ENCODE measurements around the gene ZMYM4.
"Not testable (repeated sequence)": the region's sequence is repeated elsewhere in the genome, so short reads cannot be mapped to it uniquely, and the experiment has no call there.

ZMYM4 gene

DNA sequence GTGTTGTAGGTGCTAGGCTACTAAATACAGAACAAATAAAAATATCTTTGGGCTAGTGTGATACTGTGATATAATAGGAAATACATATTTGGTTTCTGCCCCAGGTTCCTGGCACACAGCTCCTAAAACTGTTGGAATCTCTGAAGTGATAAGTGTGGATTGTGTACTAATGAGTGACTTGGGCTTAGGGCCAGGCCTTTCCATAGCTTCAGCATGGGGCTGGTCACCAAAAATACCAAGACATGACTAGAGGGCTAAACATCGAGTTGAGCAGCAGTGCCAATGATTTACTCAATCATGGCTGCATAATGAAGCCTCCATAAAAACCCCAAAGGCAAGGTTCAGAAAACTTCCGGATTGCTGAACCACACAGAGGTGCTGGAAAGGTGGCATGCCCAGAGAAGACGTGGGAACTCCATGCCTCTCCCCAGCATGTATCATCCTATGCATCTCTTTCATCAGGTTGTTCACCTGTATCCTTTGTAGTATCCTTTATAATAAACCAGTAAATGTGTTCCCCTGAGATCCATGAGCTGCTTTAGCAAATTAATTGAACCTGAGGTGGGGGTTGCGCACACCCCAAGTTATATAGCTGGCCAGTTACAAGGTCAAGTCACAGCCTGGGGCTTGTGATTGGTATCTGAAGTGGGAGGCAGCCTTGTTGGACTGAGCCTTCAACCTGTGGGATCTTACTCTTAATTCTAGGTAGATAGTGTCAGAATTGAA lies 51.6 kb downstream of the ZMYM4 start:
- H3K9me3 ChIP-seq (ENCODE audit: control insufficient read depth in 2 of 2, low read length in 2 of 2): no peaks in the 10 kb centered on the region
- H3K4me1 ChIP-seq (ENCODE audit: control insufficient read depth in 2 of 2, insufficient read depth in 2 of 2, low read length in 2 of 2): no peaks in the 10 kb centered on the region
- no peak overlapping the region for H3K27ac ChIP-seq (ENCODE audit: low read depth in 2 of 2, low read length in 2 of 2)
- H3K9ac ChIP-seq (ENCODE audit: low read depth in 1 of 2, low read length in 2 of 2): no peak overlapping the region
- H3K27me3 ChIP-seq (ENCODE audit: control insufficient read depth in 2 of 2, insufficient read depth in 2 of 2, low read length in 2 of 2): no peaks in the 10 kb centered on the region
- H3K4me3 ChIP-seq (ENCODE audit: low read length in 2 of 2): no peak overlapping the region
- no peaks in the 10 kb centered on the region for H3K36me3 ChIP-seq (ENCODE audit: control insufficient read depth in 2 of 2, insufficient read depth in 2 of 2, low read length in 2 of 2)

DNA sequence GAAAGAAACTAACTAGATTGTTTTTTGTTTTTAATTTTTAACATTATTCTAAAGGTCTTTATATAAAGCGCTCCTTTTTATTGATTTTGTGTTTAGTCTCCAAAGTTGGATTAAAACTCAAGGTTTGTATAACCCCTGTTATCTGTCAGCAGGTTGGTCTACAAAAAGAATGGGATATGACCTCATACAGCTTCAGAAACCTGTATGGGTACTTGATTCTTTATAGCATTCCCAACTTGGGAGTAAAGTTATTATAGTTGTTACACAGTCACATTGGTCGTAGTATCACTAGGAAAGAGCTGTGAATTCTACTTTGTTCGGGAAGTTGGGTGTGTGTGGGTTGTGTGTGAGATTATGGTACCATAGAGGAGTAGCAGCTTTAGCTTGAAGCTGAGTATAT lies 52.4 kb downstream of the ZMYM4 start:
- Histone ChIP-seq H3K9ac (ENCODE audit: low read depth in 1 of 2, low read length in 2 of 2) (no peak overlapping the region), H3K4me1 (ENCODE audit: control insufficient read depth in 2 of 2, insufficient read depth in 2 of 2, low read length in 2 of 2) (no peaks in the 10 kb centered on the region), H3K27ac (ENCODE audit: low read depth in 2 of 2, low read length in 2 of 2) (no peak overlapping the region), H3K4me3 (ENCODE audit: low read length in 2 of 2) (no peak overlapping the region), H3K27me3 (ENCODE audit: control insufficient read depth in 2 of 2, insufficient read depth in 2 of 2, low read length in 2 of 2) (no peaks in the 10 kb centered on the region), H3K9me3 (ENCODE audit: control insufficient read depth in 2 of 2, low read length in 2 of 2) (no peaks in the 10 kb centered on the region), H3K36me3 (ENCODE audit: control insufficient read depth in 2 of 2, insufficient read depth in 2 of 2, low read length in 2 of 2) (no peaks in the 10 kb centered on the region)

DNA sequence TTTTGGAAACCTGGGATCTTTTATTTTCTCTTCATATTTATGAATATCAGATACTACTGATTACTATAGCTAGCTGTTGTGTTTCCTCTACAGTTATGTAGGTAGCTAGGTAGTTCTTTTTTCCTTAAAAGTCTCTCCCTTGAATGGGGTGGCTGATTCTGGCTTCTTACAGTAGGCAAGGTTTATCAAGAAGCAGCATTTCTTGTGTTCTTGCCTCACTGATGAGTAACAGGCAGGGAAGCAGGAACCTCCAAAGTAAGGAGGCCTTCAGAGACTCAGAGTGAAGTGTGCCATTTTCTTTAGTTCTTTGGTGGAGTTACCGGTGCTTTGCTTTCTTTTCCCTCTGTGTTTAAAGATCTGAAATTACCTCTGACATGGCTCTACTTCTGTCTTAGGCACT lies 56.0 kb downstream of the ZMYM4 start:
- Histone ChIP-seq H3K27me3 (ENCODE audit: control insufficient read depth in 2 of 2, insufficient read depth in 2 of 2, low read length in 2 of 2) (no peaks in the 10 kb centered on the region), H3K4me3 (ENCODE audit: low read length in 2 of 2) (no peak overlapping the region), H3K4me1 (ENCODE audit: control insufficient read depth in 2 of 2, insufficient read depth in 2 of 2, low read length in 2 of 2) (no peaks in the 10 kb centered on the region), H3K9me3 (ENCODE audit: control insufficient read depth in 2 of 2, low read length in 2 of 2) (no peaks in the 10 kb centered on the region), H3K27ac (ENCODE audit: low read depth in 2 of 2, low read length in 2 of 2) (no peak overlapping the region), H3K9ac (ENCODE audit: low read depth in 1 of 2, low read length in 2 of 2) (no peak overlapping the region), H3K36me3 (ENCODE audit: control insufficient read depth in 2 of 2, insufficient read depth in 2 of 2, low read length in 2 of 2) (peaks cover 0 to 4% of the 10 kb centered on the region in 2 donors)

DNA sequence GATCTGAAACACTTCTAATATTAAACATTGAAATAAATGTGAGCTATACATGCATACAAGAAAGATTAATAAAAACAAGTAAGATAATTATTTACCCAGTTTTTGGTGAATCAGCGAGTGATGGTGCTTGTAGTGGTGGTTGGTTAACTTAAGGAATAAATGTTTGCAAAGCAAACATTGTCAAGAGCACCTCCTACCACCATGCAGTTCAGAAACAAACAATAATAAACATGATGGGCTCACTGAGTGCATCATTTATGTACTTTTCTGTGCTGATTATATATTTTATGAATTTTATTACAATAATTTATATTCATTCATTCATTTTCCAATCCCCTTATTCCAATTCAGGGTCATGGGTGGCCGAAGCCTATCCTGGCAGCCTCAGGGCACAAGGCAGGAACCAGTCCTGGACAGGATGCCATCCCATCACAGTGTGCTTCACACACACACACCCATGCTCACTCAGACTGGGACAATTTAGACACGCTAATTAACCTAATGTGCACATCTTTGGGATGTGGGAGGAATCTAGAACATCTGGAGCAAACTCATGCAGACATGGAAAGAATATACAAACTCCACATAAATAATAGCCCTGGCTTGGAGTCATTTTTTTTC lies 57.8 kb downstream of the ZMYM4 start:
- Histone ChIP-seq H3K9ac (ENCODE audit: low read depth in 1 of 2, low read length in 2 of 2) (no peak overlapping the region), H3K9me3 (ENCODE audit: control insufficient read depth in 2 of 2, low read length in 2 of 2) (no peaks in the 10 kb centered on the region), H3K4me1 (ENCODE audit: control insufficient read depth in 2 of 2, insufficient read depth in 2 of 2, low read length in 2 of 2) (no peaks in the 10 kb centered on the region), H3K4me3 (ENCODE audit: low read length in 2 of 2) (no peak overlapping the region), H3K27ac (ENCODE audit: low read depth in 2 of 2, low read length in 2 of 2) (no peak overlapping the region), H3K36me3 (ENCODE audit: control insufficient read depth in 2 of 2, insufficient read depth in 2 of 2, low read length in 2 of 2) (peaks cover 0 to 4% of the 10 kb centered on the region in 2 donors), H3K27me3 (ENCODE audit: control insufficient read depth in 2 of 2, insufficient read depth in 2 of 2, low read length in 2 of 2) (no peaks in the 10 kb centered on the region)

DNA sequence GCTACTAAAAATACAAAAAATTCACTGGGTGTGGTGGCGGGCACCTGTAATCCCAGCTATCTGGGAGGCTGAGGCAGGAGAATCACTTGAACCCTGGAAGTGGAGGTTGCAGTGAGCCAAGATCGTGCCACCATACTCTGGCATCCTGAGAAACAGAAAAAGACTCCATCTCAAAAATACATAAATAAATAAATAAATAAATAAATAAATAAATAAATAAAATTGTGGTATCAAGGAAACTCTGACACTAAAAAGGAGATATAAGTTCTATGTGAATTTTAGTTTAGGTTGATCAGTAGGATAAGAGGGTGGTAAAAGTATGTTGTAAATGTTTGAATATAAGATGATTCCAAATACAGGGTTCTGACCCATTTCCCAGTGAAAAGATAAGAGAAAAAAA lies 63.1 kb downstream of the ZMYM4 start:
- H3K36me3 ChIP-seq (ENCODE audit: control insufficient read depth in 2 of 2, insufficient read depth in 2 of 2, low read length in 2 of 2); H3K4me3 ChIP-seq (ENCODE audit: low read length in 2 of 2); H3K27me3 ChIP-seq (ENCODE audit: control insufficient read depth in 2 of 2, insufficient read depth in 2 of 2, low read length in 2 of 2); H3K9ac ChIP-seq (ENCODE audit: low read depth in 1 of 2, low read length in 2 of 2); H3K4me1 ChIP-seq (ENCODE audit: control insufficient read depth in 2 of 2, insufficient read depth in 2 of 2, low read length in 2 of 2); H3K9me3 ChIP-seq (ENCODE audit: control insufficient read depth in 2 of 2, low read length in 2 of 2); H3K27ac ChIP-seq (ENCODE audit: low read depth in 2 of 2, low read length in 2 of 2): not testable (repeated sequence)

DNA sequence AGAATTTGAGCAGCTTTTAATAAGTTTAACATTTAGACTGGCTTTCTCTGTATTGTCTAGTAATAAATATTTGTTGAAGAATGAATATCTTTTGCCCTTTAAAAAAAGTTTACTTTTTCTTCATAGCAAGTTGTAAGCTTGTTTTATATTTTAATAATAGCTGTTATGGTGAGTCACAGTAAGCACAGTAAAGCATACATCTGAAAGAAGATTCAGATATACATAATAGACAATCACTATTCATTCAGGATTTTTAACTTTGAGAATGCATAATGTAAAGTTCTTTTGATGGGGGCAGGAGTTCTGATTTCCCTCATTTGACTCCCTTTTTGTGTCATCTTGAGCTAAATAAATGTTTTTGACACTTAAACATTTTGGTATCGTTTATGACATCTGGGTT lies 66.0 kb downstream of the ZMYM4 start:
- Histone ChIP-seq H3K27ac (ENCODE audit: low read depth in 2 of 2, low read length in 2 of 2) (no peak overlapping the region), H3K36me3 (ENCODE audit: control insufficient read depth in 2 of 2, insufficient read depth in 2 of 2, low read length in 2 of 2) (no peaks in the 10 kb centered on the region), H3K4me1 (ENCODE audit: control insufficient read depth in 2 of 2, insufficient read depth in 2 of 2, low read length in 2 of 2) (no peaks in the 10 kb centered on the region), H3K27me3 (ENCODE audit: control insufficient read depth in 2 of 2, insufficient read depth in 2 of 2, low read length in 2 of 2) (no peaks in the 10 kb centered on the region), H3K9ac (ENCODE audit: low read depth in 1 of 2, low read length in 2 of 2) (no peak overlapping the region), H3K9me3 (ENCODE audit: control insufficient read depth in 2 of 2, low read length in 2 of 2) (no peaks in the 10 kb centered on the region), H3K4me3 (ENCODE audit: low read length in 2 of 2) (no peak overlapping the region)

DNA sequence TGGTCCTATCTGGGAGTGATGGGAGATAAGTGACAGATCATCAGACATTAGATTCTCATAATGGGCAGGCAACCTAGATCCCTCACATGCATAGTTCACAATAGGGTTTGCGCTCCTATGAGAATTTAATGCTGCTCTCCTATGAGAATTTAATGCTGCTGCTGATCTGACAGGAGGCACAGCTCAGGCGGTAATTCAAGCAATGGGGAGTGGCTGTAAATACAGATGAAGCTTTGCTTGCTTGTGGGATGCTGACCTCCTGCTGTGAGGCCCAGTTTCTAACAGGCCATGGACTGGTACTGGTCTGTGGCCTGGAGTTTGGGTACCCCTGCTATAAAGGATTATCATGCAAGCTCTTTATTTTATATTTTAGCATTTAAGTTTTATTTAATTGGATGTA lies 72.0 kb downstream of the ZMYM4 start:
- Histone ChIP-seq H3K9ac (ENCODE audit: low read depth in 1 of 2, low read length in 2 of 2) (no peak overlapping the region), H3K27ac (ENCODE audit: low read depth in 2 of 2, low read length in 2 of 2) (no peak overlapping the region), H3K9me3 (ENCODE audit: control insufficient read depth in 2 of 2, low read length in 2 of 2) (no peaks in the 10 kb centered on the region), H3K4me3 (ENCODE audit: low read length in 2 of 2) (no peak overlapping the region), H3K27me3 (ENCODE audit: control insufficient read depth in 2 of 2, insufficient read depth in 2 of 2, low read length in 2 of 2) (no peaks in the 10 kb centered on the region), H3K36me3 (ENCODE audit: control insufficient read depth in 2 of 2, insufficient read depth in 2 of 2, low read length in 2 of 2) (no peaks in the 10 kb centered on the region), H3K4me1 (ENCODE audit: control insufficient read depth in 2 of 2, insufficient read depth in 2 of 2, low read length in 2 of 2) (no peaks in the 10 kb centered on the region)

DNA sequence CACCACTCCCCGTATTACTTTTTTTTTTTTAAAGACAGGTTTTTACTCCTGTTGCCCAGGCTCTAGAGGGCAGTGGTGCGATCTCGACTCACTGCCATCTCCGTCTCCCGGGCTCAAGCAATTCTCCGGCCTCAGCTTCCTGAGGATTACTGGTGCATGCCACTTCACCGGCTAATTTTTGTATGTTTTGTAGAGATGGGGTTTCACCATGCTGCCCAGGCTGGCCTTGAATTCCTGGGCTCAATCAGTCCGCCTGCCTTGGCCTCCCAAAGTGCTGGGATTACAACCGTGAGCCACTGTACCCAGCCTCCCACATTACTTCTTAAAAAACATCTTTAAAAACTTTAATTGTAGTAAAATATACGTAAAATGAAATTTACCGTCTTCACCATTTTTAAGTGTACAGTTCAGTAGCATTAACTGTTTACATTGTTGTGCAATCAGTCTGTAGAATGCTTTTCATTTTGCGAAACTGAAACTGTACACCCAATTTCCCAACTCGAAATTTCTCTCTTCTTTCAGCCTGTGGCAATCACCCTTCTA lies 77.0 kb downstream of the ZMYM4 start:
- H3K9me3 ChIP-seq (ENCODE audit: control insufficient read depth in 2 of 2, low read length in 2 of 2): no peaks in the 10 kb centered on the region
- H3K27me3 ChIP-seq (ENCODE audit: control insufficient read depth in 2 of 2, insufficient read depth in 2 of 2, low read length in 2 of 2): no peaks in the 10 kb centered on the region
- H3K36me3 ChIP-seq (ENCODE audit: control insufficient read depth in 2 of 2, insufficient read depth in 2 of 2, low read length in 2 of 2): no peaks in the 10 kb centered on the region
- no peak overlapping the region for H3K9ac ChIP-seq (ENCODE audit: low read depth in 1 of 2, low read length in 2 of 2)
- H3K4me3 ChIP-seq (ENCODE audit: low read length in 2 of 2): no peak overlapping the region
- no peak overlapping the region for H3K27ac ChIP-seq (ENCODE audit: low read depth in 2 of 2, low read length in 2 of 2)
- H3K4me1 ChIP-seq (ENCODE audit: control insufficient read depth in 2 of 2, insufficient read depth in 2 of 2, low read length in 2 of 2): no peaks in the 10 kb centered on the region

DNA sequence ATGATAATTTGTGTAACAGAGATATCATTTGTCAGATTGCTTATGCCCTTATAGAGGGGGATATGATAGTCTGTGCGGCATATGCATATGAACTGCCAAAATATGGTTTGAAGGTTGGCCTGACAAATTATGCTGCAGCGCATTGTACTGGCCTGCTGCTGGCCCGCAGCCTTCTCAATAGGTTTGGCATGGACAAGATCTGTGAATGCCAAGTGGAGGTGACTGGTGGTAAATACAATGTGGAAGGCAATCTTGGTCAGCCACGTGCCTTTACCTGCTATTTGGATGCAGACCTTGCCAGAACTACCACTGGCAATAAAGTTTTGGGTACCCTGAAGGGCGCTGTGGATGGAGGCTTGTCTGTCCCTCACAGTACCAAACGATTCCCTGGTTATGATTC lies 82.4 kb downstream of the ZMYM4 start:
- no peaks in the 10 kb centered on the region for H3K27me3 ChIP-seq (ENCODE audit: control insufficient read depth in 2 of 2, insufficient read depth in 2 of 2, low read length in 2 of 2)
- H3K36me3 ChIP-seq (ENCODE audit: control insufficient read depth in 2 of 2, insufficient read depth in 2 of 2, low read length in 2 of 2): no peaks in the 10 kb centered on the region
- H3K9me3 ChIP-seq (ENCODE audit: control insufficient read depth in 2 of 2, low read length in 2 of 2): no peaks in the 10 kb centered on the region
- no peak overlapping the region for H3K27ac ChIP-seq (ENCODE audit: low read depth in 2 of 2, low read length in 2 of 2)
- no peak overlapping the region for H3K4me3 ChIP-seq (ENCODE audit: low read length in 2 of 2)
- no peaks in the 10 kb centered on the region for H3K4me1 ChIP-seq (ENCODE audit: control insufficient read depth in 2 of 2, insufficient read depth in 2 of 2, low read length in 2 of 2)
- no peak overlapping the region for H3K9ac ChIP-seq (ENCODE audit: low read depth in 1 of 2, low read length in 2 of 2)

DNA sequence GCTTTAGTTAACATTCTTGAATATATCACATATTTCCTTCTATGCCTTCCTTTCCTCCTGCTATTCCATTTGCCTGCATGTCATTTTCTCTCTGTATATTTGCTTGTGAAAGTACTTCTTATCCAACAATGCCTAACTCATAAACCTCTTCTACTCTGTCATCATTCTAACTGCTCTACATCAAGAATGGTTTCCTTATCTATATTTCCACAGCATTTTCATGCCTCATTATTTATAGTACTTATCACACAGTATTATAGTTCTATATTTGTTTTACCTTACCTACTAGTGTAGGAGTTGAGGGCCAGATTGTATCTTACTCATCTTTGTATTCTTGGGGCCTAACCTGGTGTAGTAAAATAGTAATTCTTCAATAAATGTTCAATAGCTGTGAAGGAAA lies 91.5 kb downstream of the ZMYM4 start:
- no peaks in the 10 kb centered on the region for H3K4me1 ChIP-seq (ENCODE audit: control insufficient read depth in 2 of 2, insufficient read depth in 2 of 2, low read length in 2 of 2)
- peaks cover 0 to 12% of the 10 kb centered on the region in 2 donors for H3K36me3 ChIP-seq (ENCODE audit: control insufficient read depth in 2 of 2, insufficient read depth in 2 of 2, low read length in 2 of 2)
- H3K27me3 ChIP-seq (ENCODE audit: control insufficient read depth in 2 of 2, insufficient read depth in 2 of 2, low read length in 2 of 2): no peaks in the 10 kb centered on the region
- H3K4me3 ChIP-seq (ENCODE audit: low read length in 2 of 2): no peak overlapping the region
- no peak overlapping the region for H3K27ac ChIP-seq (ENCODE audit: low read depth in 2 of 2, low read length in 2 of 2)
- no peak overlapping the region for H3K9ac ChIP-seq (ENCODE audit: low read depth in 1 of 2, low read length in 2 of 2)
- no peaks in the 10 kb centered on the region for H3K9me3 ChIP-seq (ENCODE audit: control insufficient read depth in 2 of 2, low read length in 2 of 2)
